HCT116 (cell line): ENCODE data around the gene SMARCD2. TPM values are rescaled to one million over a fixed set of nuclear protein-coding genes. Genes with fewer than 3 reads are reported as not detected.
"Not testable (repeated sequence)": the region's sequence is repeated elsewhere in the genome, so short reads cannot be mapped to it uniquely, and the experiment has no call there.

Experiments used
- ATAC-seq: fragments of 200-7000 bp; cut with Tn5 transposase; 2 replicates; pipeline ENCODE4 v1.9.1; 2020; ENCODE audit warnings: mild to moderate bottlenecking, moderate library complexity
- BruUV-seq: library from RNA; stranded (reverse); fragments of 400-500 nt; replicated peaks from 2 replicates; lab custom pipeline; 2021; lab: Mats Ljungman, UMichigan
- CTCF ChIA-PET: fragments of 300-600 bp; sonication (Branson Sonifier 250); formaldehyde crosslinking; loops from one replicate; lab custom pipeline; 2021; ENCODE audit warnings: antibody characterized with exemption; lab: Charles Lee
- POLR2A ChIA-PET: fragments of 300-600, 350-600 bp; sonication (Branson Sonifier 250); formaldehyde crosslinking; loops from one replicate; lab custom pipeline; 2021; ENCODE audit warnings: antibody characterized with exemption; lab: Charles Lee
- RAD21 ChIA-PET, 2 experiments: fragments of 300-600 bp; sonication (Branson Sonifier 250); formaldehyde crosslinking; loops; one replicate each; lab custom pipeline; 2023; ENCODE audit warnings: low total read pairs in 2 of 2; ENCODE audit not compliant: uncharacterized antibody in 2 of 2, unreplicated experiment in 2 of 2, low non-redundant PET in 1 of 2; lab: Charles Lee
- DNase-seq: peaks from one replicate; pipeline ENCODE4 v3.0.0-alpha.2; 2010; ENCODE audit warnings: low read depth, low spot score
- H2AFZ ChIP-seq: fragments of 200-600 bp; shearing (Covaris generic), sonication (generic); 2 replicates; pipeline ENCODE4 v1.6.1; 2017; ENCODE audit warnings: low read depth, mixed run types, mixed read lengths, antibody characterized with exemption, low read length; ENCODE audit not compliant: poor library complexity, severe bottlenecking
- H3K27ac ChIP-seq: 2 replicates; pipeline ENCODE4 v1.5.1; 2012; ENCODE audit warnings: low read depth, low read length
- H3K27me3 ChIP-seq: fragments of 200-600 bp; sonication (generic); 2 replicates; pipeline ENCODE4 v1.6.1; 2016; ENCODE audit warnings: mixed run types, low read length, mixed read lengths; ENCODE audit not compliant: insufficient read depth
- H3K36me3 ChIP-seq, 2 experiments: fragments of 200-500 bp in 1 of 2; fragments of 200-600 bp in 1 of 2; sonication (Bioruptor generic) in 1 of 2; sonication (generic) in 1 of 2; 2 replicates each; pipeline versions ENCODE4 v1.5.1 to v1.6.1; 2014 to 2016; ENCODE audit warnings: low read length in 2 of 2, inconsistent platforms in 1 of 2, mixed read lengths in 1 of 2, mixed run types in 1 of 2; ENCODE audit not compliant: insufficient read depth in 2 of 2, control insufficient read depth in 1 of 2
- H3K4me1 ChIP-seq, 2 experiments: fragments of 200-600 bp in 1 of 2; sonication (generic) in 1 of 2; 2 replicates each; pipeline versions ENCODE4 v1.5.1 to v1.6.1; 2012 to 2017; ENCODE audit warnings: low read length in 2 of 2, inconsistent platforms in 1 of 2, mild to moderate bottlenecking in 1 of 2, mixed read lengths in 1 of 2, mixed run types in 1 of 2, moderate library complexity in 1 of 2; ENCODE audit not compliant: insufficient read depth in 2 of 2, control insufficient read depth in 1 of 2
- H3K4me2 ChIP-seq: fragments of 200-600 bp; sonication (generic); 2 replicates; pipeline ENCODE4 v1.6.1; 2017; ENCODE audit warnings: mixed run types, low read length, mixed read lengths
- H3K4me3 ChIP-seq, 2 experiments: fragments of 200-600 bp in 1 of 2; sonication (generic) in 1 of 2; replicated peaks in 1 of 2; 2 replicates each; pipeline ENCODE4 v1.5.1; 2011 to 2016; ENCODE audit warnings: low read length in 2 of 2, control low read depth in 1 of 2, low read depth in 1 of 2, mild to moderate bottlenecking in 1 of 2, mixed read lengths in 1 of 2, mixed run types in 1 of 2
- H3K79me2 ChIP-seq: fragments of 200-600 bp; sonication (generic); 2 replicates; pipeline ENCODE4 v1.6.1; 2017; ENCODE audit warnings: mild to moderate bottlenecking, mixed run types, low read length, moderate library complexity, mixed read lengths; ENCODE audit not compliant: insufficient read depth
- H3K9ac ChIP-seq: fragments of 200-600 bp; sonication (generic); 2 replicates; pipeline ENCODE4 v1.6.1; 2016; ENCODE audit warnings: low read length, mixed read lengths
- H3K9me2 ChIP-seq: fragments of 200-600 bp; sonication (generic), shearing (Covaris generic); 2 replicates; pipeline ENCODE4 v1.6.1; 2017; ENCODE audit warnings: mixed run types, mild to moderate bottlenecking, moderate library complexity; ENCODE audit not compliant: insufficient read depth
- H3K9me3 ChIP-seq, 2 experiments: fragments of 200-500 bp in 1 of 2; fragments of 200-600 bp in 1 of 2; sonication (Bioruptor generic) in 1 of 2; sonication (generic) in 1 of 2; 2 replicates each; pipeline ENCODE4 v1.6.1; 2014 to 2017; ENCODE audit warnings: low read length in 2 of 2, mixed read lengths in 2 of 2, inconsistent platforms in 1 of 2, low read depth in 1 of 2, mild to moderate bottlenecking in 1 of 2, mixed run types in 1 of 2, moderate library complexity in 1 of 2; ENCODE audit not compliant: control insufficient read depth in 1 of 2, insufficient read depth in 1 of 2
- H4K20me1 ChIP-seq: fragments of 200-600 bp; sonication (generic), shearing (Covaris generic); 2 replicates; pipeline ENCODE4 v1.6.1; 2017; ENCODE audit warnings: mixed run types, mild to moderate bottlenecking, moderate library complexity; ENCODE audit not compliant: insufficient read depth
- CBX3 ChIP-seq: IDR thresholded peaks from 2 replicates; pipeline ENCODE4 v1.6.1; 2012; ENCODE audit warnings: low read depth
- CTCF ChIP-seq, 3 experiments: fragments of 200-600 bp in 1 of 3; sonication (generic) in 1 of 3; IDR thresholded peaks in 2 of 3; conservative IDR thresholded peaks in 1 of 3; 2 replicates each; pipeline ENCODE4 v1.5.1; 2012 to 2017; ENCODE audit warnings: low read depth in 2 of 3, low read length in 2 of 3, antibody characterized with exemption in 1 of 3, borderline replicate concordance in 1 of 3, control low read depth in 1 of 3, mild to moderate bottlenecking in 1 of 3, mixed read lengths in 1 of 3, mixed run types in 1 of 3, moderate library complexity in 1 of 3; ENCODE audit not compliant: insufficient read depth in 1 of 3
- EGR1 ChIP-seq: IDR thresholded peaks from 2 replicates; pipeline ENCODE4 v1.6.1; 2012; ENCODE audit warnings: low read depth
- ELF1 ChIP-seq: IDR thresholded peaks from 2 replicates; pipeline ENCODE4 v1.6.1; 2012; ENCODE audit warnings: low read depth, borderline replicate concordance
- POLR2A ChIP-seq: IDR thresholded peaks from 2 replicates; pipeline ENCODE4 v1.7.0; 2011; ENCODE audit warnings: borderline replicate concordance; ENCODE audit not compliant: insufficient read depth, insufficient read length; ENCODE audit errors: extremely low read depth
- RAD21 ChIP-seq: IDR thresholded peaks from 2 replicates; pipeline ENCODE4 v1.6.1; 2012; ENCODE audit warnings: low read depth, mild to moderate bottlenecking
- SIN3A ChIP-seq: IDR thresholded peaks from 2 replicates; pipeline ENCODE4 v1.6.1; 2012; ENCODE audit warnings: low read depth
- TCF7L2 ChIP-seq: IDR thresholded peaks from 2 replicates; pipeline ENCODE4 v1.7.0; 2011; ENCODE audit warnings: borderline replicate concordance, inconsistent platforms; ENCODE audit not compliant: insufficient read depth, insufficient read length; ENCODE audit errors: extremely low read depth
- YY1 ChIP-seq: IDR thresholded peaks from 2 replicates; pipeline ENCODE4 v1.6.1; 2011; ENCODE audit warnings: low read length, low read depth, moderate library complexity, mild to moderate bottlenecking; ENCODE audit not compliant: insufficient replicate concordance; ENCODE audit errors: extremely low read depth
- ZBTB33 ChIP-seq: IDR thresholded peaks from 2 replicates; pipeline ENCODE4 v1.6.1; 2011; ENCODE audit warnings: mild to moderate bottlenecking, low read length, moderate library complexity; ENCODE audit not compliant: insufficient replicate concordance; ENCODE audit errors: extremely low read depth
- ZFX ChIP-seq: fragments of 450-650 bp; IDR thresholded peaks from 2 replicates; pipeline ENCODE4 v1.6.1; 2017
- ZNF274 ChIP-seq: fragments of 200-500 bp; sonication (Bioruptor generic); IDR thresholded peaks from 2 replicates; pipeline ENCODE4 v1.6.1; 2014; ENCODE audit warnings: mild to moderate bottlenecking, low read depth, low read length, inconsistent platforms
- intact Hi-C: fragments of 100-400 bp; cut with micrococcal nuclease; formaldehyde crosslinking; loops from 2 replicates; pipeline ENCODE4 v1.10.0; 2022
- total RNA-seq: library from RNA; stranded (reverse); gene quantifications from one replicate; pipeline ENCODE4 v1.2.1, GENCODE V29; 2021; ENCODE audit not compliant: unreplicated experiment

Gene SMARCD2
- total RNA-seq, 1 experiment from 2014 or later, result 168 TPM

- H2AFZ ChIP-seq, RAD21 ChIA-PET, intact Hi-C loops, H3K4me3 ChIP-seq, H3K9me2 ChIP-seq: not testable (repeated sequence)
- ATAC-seq, result peak; percentile 80
- peak; percentile 1 to 38 (median 12); a peak in 4 of 6 replicates for TF ChIP-seq CTCF (IDR thresholded peaks at IDR 0.05 in 2 of 3, conservative IDR thresholded peaks at IDR 0.05 in 1 of 3; ENCODE audit: borderline replicate concordance in 1 of 3, insufficient read depth in 1 of 3, low read depth in 2 of 3, low read length in 2 of 3)
- TF ChIP-seq, all 23 proteins: peak for 1; not testable (repeated sequence) for 22
- CTCF ChIA-PET, result interaction anchor here (0.7 to 2.3 kb wide), 17 partner anchors 10 to 508 kb away, joined by 3 to 12 read pairs (median 4); partner anchors contain the start of genes GH2 and SMARCD2
- POLR2A ChIA-PET, result interaction anchor here (1.0 kb wide), 1 partner anchor 20 kb away, joined by 3 read pairs; no protein-coding TSS in a partner anchor
- not testable (repeated sequence) for H3K4me2 ChIP-seq, H3K27me3 ChIP-seq, BruUV-seq, H4K20me1 ChIP-seq, H3K27ac ChIP-seq, H3K9me3 ChIP-seq, H3K9ac ChIP-seq, H3K36me3 ChIP-seq, DNase-seq, H3K79me2 ChIP-seq
- peaks cover 0 to 13% of the 10 kb centered on the region in 2 experiments; a peak in 2 of 4 replicates for H3K4me1 ChIP-seq
Observed at GRCh38 chr17:63866625-63867024, 24.1 kb upstream of the SMARCD2 start.

GRCh38 chr17:63859257-63859656, 16.8 kb upstream of the SMARCD2 start:
- Histone ChIP-seq H4K20me1 (no peaks in the 10 kb centered on the region), H2AFZ (no peak overlapping the region), H3K79me2 (no peaks in the 10 kb centered on the region), H3K9me2 (no peaks in the 10 kb centered on the region), H3K4me3 (no peak overlapping the region), H3K27ac (no peak overlapping the region), H3K9ac (no peak overlapping the region), H3K27me3 (no peaks in the 10 kb centered on the region), H3K9me3 (no peaks in the 10 kb centered on the region), H3K36me3 (no peaks in the 10 kb centered on the region), H3K4me2 (no peak overlapping the region), H3K4me1 (no peaks in the 10 kb centered on the region)
- ChIA-PET CTCF (interaction anchor here (0.7 to 2.3 kb wide), 3 partner anchors 10 to 16 kb away, joined by 4 to 6 read pairs (median 6); partner anchors contain the start of gene SMARCD2), RAD21 (no interaction called here), POLR2A (interaction anchor here (1.1 kb wide), 1 partner anchor 16 kb away, joined by 7 read pairs; no protein-coding TSS in a partner anchor)
- DNase-seq (no peak), ATAC-seq (no peak)
- intact Hi-C loops, result no loop called here
- BruUV-seq, result no TSS peak
- TF ChIP-seq TCF7L2 (no peak), CTCF (IDR thresholded peaks at IDR 0.05 in 2 of 3, conservative IDR thresholded peaks at IDR 0.05 in 1 of 3; ENCODE audit: borderline replicate concordance in 1 of 3, insufficient read depth in 1 of 3, low read depth in 2 of 3, low read length in 2 of 3) (no peak), YY1 (no peak), ZNF274 (no peak), SIN3A (no peak), RAD21 (no peak), EGR1 (no peak), ZFX (no peak), POLR2A (no peak), ZBTB33 (no peak), CBX3 (no peak), ELF1 (no peak)
